Muscle of arm (tissue), 12 donors: ENCODE data around the gene ORAI1. TPM values are rescaled to one million over a fixed set of nuclear protein-coding genes. Genes with fewer than 3 reads are reported as not detected.
"Not testable (repeated sequence)": the region's sequence is repeated elsewhere in the genome, so short reads cannot be mapped to it uniquely, and the experiment has no call there.

Experiments used
- DNase-seq: peaks from one replicate; pipeline ENCODE4 v3.0.0-alpha.2; 2013
- polyA plus RNA-seq, 12 donors: library from polyadenylated mRNA; unstranded; fragments of 120-200 nt; gene quantifications; one replicate each; pipeline ENCODE4 v1.2.1, GENCODE V29; 2013; ENCODE audit not compliant: insufficient read length in 12 of 12

Gene ORAI1
- polyA plus RNA-seq, 12 donors = 24.7 to 58.2 (median 31.6) TPM; not detected in 1

GRCh38 chr12:121596526-121596925 is 29.8 kb upstream of the ORAI1 start:
- no peak for DNase-seq

GRCh38 chr12:121600702-121601336 is 25.5 kb upstream of the ORAI1 start:
- DNase-seq = no peak

DNA sequence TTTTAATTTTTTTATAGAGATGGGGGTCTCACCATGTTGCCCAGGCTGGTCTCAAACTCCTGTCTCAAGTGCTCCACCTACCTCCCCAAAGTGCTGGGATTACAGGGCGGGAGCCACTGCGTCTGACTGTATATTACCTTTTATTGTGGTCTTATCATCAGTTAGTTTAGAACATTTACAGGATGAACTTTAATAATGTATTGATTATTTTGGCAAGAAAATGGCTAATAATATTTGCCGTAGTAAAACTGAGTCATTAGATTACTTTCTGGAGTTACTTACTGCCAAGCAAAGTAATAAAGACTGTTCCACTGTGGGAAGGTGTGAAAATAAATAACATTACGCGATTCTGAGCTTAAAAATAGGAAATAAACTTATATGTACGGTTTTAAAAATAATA is 23.6 kb upstream of the ORAI1 start:
- DNase-seq = no peak

- no peak for DNase-seq
Observed at GRCh38 chr12:121603581-121603980, 22.7 kb upstream of the ORAI1 start.

- no peak for DNase-seq
Observed at GRCh38 chr12:121608301-121608700, 18.0 kb upstream of the ORAI1 start.

DNA sequence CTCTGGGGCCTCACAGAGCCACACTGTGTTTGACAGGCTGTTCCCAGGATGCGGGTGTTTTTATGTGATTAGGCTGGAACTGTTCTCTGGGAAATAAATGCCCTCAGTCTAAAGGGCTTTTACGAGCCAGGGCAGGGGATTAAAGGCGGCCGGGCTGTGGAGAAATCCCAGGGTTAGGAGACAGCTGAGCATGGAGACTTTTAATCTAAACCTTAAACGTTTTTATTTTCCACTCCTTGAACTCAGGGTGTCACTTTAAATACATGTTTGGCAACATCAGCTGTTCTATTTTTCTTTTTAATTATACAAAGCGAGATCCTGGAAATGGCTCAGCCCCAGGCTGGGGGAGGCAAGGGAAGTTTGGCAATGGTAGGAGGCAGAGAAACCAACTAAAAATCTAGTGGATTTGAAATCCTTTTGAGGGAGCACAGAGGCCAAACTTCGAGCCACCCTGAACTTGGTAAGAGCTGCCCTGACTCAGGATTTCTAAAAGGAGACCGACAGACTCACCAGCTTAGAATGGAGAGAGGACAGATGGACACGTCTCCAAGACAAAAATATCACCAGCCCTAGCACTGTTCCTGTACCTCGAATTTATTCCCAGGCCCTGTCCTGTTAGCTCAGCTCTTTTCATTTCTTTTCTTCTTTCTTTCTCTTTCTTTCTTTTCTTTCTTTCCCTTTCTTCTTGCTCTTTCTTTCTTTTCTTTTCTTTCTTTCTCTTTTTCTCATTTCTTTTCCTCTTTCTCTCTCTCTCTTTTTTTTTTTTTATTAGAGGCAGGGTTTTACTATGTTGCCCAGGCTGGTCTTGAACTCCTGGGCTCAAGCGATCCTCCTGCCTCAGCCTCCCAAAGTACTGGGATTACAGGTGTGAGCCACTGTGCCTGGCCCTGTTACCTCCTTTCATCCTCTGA is 15.8 kb upstream of the ORAI1 start:
- DNase-seq = no peak

DNA sequence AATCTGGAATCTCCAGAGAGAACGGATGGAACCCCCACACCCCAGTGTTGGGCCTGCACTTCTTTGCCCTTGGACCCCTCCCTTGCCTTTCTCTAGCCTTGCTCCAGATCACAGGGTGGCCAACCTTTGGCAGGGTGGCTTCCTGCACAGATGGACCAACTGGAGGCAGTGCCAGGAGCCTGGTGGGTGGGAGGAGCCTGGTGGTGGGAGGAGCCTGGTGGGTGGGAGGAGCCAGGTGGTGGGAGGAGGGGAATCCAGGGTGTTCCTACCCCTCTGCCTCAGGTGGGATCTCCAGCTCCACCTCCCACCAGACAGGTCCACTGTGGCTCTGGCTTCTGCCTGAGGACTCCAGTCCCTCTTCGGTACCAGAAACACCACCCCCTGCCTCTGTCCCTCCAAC is 15.0 kb upstream of the ORAI1 start:
- no peak for DNase-seq

DNA sequence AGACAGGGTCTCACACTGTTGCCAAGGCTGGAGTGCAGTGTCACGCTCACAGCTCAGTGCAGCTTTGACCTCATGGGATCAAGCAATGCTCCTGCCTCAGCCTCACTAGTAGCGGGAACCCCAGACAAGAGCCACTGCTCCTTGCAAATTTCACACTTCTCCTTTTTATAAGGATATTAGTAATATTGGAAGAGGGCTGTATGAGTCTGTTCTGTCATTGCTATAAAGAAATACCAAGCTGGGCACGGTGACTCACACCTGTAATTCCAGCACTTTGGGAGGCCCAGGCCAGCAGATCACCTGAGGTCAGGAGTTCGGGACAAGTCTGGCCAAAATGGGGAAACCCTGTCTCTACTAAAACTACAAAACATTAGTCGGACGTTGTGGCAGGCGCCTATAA is 12.9 kb upstream of the ORAI1 start:
- no peak for DNase-seq

DNA sequence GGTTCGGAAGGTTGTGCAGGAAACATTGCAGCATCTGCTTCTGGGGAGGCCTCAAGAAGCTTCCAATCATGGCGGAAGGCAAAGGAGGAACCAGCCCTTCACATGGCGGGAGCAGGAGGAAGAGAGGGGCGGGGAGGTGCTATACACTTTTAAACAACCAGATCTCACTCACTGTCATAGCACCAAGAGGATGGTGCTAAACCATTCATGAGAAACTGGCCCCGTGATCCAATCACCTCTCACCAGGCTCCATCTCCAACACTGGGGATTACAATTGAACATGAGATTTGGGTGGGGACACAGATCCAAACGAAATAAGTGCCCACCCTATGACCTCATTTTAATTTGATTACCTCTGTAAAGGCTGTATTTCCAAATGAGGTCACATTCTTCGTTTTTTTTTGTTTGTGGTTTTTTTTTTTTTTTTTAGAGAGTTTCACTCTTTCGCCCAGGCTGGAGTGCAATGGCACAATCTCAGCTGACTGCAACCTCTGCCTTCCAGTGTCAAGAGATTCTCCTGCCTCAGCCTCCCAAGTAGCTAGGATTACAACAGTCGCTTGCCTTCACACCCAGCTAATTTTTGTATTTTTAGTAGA is 11.4 kb upstream of the ORAI1 start:
- no peak for DNase-seq

GRCh38 chr12:121618659-121619233 is 7.6 kb upstream of the ORAI1 start:
- no peak for DNase-seq

GRCh38 chr12:121620333-121620891 is 5.9 kb upstream of the ORAI1 start:
- no peak for DNase-seq

GRCh38 chr12:121626853-121627640 is 717 bp downstream of the ORAI1 start:
- peak; percentile 45 for DNase-seq

- DNase-seq = no peak
Observed at GRCh38 chr12:121628037-121628436, 1.7 kb downstream of the ORAI1 start.

DNA sequence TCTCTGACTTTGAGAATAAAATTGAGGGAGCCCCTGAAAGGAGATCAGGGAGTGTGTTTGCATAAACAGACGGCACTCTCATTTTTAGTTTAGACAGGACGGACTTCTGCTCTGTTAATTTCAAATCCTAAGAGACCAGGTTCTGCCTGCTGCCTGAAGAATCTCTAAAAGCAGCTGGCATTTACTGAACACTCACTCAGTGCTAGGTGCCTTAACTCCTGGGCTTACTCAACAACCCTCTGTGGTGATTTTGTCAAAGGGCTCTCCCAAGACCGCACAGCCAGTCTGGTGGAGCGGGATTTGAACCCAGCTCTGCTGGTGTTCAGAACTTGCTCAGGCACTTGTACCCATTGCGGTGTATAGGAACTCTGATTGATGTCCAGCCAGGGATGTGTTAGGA is 2.2 kb downstream of the ORAI1 start:
- DNase-seq = no peak

DNA sequence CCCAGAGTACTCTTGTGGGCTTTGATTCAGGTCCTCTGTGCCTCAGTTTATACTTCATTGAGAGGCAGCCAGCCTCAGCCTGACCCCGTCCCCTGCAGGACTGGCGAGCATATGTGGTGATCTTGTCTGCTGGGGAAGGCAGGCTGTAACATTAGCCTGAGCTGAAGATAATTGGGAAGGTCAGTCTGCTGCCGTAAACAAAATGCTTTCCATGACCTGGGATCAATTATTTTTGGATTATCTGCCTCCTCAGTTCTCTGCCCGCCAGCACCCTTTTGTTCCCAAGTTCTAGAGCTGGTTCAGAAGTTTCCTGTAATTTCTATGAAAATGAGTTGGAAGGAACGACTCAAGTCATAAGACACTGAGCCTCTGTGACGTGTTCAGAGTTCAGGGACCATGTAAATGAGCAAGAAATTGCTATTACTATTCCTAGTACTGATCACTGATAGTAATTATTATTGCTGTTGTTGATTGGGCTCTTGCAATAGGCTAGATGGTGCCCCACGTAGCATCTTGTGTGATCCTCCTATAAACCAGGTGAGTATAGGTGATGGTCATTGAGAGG is 4.5 kb downstream of the ORAI1 start:
- DNase-seq = no peak

- DNase-seq = no peak
Observed at GRCh38 chr12:121632069-121632970, 6.0 kb downstream of the ORAI1 start.

DNA sequence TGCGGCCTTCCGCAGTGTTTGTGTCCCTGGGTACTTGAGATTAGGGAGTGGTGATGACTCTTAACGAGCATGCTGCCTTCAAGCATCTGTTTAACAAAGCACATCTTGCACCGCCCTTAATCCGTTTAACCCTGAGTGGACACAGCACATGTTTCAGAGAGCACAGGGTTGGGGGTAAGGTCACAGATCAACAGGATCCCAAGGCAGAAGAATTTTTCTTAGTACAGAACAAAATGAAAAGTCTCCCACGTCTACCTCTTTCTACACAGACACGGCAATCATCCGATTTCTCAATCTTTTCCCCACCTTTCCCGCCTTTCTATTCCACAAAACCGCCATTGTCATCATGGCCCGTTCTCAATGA is 7.5 kb downstream of the ORAI1 start:
- DNase-seq = not testable (repeated sequence)

DNA sequence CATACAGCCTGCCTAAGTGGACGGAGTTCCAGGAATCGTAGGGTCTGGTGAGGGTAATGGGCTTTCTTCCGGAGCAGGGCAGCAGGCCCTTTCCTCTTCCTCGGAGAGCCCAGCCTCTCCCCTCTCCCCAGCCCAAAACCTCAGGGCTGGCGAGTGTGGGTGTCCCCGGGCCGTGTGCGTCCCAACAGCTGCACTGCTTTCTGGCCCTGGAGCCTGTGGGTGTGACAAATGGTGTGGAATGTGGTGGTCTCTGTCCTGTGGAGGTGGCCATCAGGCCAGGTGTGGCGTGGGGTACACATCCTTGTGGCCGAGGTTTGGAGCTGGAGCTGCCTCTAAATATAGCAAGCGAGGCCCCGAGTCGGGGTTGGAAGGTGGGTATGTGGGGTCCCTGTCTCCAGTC is 8.5 kb downstream of the ORAI1 start:
- DNase-seq = no peak

GRCh38 chr12:121637231-121637914 is 11.0 kb downstream of the ORAI1 start:
- no peak for DNase-seq
